Erythroblast (primary cell): ENCODE data around the gene SHKBP1.

Experiments used
- GATA1 ChIP-seq: IDR thresholded peaks from 2 replicates; pipeline ENCODE4 v1.6.1; 2011; ENCODE audit warnings: low read depth, mild to moderate bottlenecking, control low read depth, low read length, moderate library complexity
- POLR2A ChIP-seq: IDR thresholded peaks from 2 replicates; pipeline ENCODE4 v1.6.1; 2011; ENCODE audit warnings: mild to moderate bottlenecking, low read length

DNA sequence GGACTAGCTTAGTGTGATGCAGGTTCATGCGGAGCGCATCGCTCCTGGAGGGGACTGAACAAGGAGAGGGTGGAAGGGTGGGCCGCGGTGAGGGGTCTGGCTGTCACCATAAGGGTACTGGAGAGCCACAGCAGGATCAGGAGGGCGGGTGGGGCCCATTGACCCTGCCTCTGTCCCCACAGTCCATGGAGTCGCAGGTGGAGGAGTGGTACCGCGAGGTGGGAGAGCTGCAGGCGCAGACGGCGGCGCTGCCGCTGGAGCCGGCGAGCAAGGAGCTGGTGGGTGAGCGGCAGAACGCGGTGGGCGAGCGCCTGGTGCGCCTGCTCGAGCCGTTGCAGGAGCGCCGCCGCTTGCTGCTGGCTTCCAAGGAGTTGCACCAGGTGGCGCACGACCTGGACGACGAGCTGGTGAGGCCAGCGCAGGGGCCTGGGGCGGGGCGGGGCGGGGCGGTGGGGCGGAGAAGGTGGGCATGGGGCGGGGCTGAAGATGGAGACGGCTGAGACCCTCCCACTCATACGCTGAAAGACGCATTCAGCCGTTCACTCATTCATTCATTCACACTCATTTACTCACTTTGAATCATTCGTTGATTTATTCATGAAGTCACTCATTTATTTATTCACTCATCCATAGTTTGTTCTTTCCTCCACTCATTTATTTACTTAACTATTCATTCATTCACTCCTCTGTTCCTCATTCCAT lies 27.5 kb upstream of the SHKBP1 start:
- TF ChIP-seq POLR2A (no peak), GATA1 (no peak)
